ENCODE data around the gene LSM4.

DNA sequence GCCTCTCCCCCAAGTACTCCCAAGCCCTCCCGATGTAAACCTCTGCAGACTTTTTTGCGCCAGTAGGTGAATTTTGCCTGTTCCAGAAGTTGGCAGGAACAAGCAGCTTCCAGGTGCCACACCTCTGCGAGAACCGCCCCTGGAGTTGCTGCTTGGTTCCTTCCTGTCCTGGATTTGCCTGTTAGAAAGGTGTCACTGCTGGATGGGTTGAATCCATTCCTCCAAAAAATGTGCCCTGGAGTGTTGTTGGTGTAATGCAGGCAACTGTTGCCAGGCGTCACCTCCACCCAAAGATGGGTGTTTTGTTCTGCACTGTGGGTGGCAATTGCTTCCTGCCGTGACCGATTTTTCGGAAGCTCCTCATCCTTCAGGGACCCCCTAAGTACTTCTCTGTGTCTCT lies 23.2 kb upstream of the LSM4 start:
- TF ChIP-seq POLR2A (IDR thresholded peaks at IDR 0.05; ENCODE audit: low read length) (no peak), GATA1 (IDR thresholded peaks at IDR 0.05; ENCODE audit: low read depth, low read length) (no peak)
